GM23248 (cell line): ENCODE results near the gene EPB41L5.

Experiments used
- EZH2 ChIP-seq: fragments of 200-600 bp; sonication (generic); IDR thresholded peaks from 2 replicates; pipeline ENCODE4 v1.6.1; 2018; ENCODE audit warnings: antibody characterized with exemption, mild to moderate bottlenecking; ENCODE audit not compliant: insufficient read depth, poor library complexity, severe bottlenecking
- EZH2phosphoT487 ChIP-seq: fragments of 200-600 bp; sonication (generic); IDR thresholded peaks from 2 replicates; pipeline ENCODE4 v1.6.1; 2018; ENCODE audit warnings: antibody characterized with exemption, moderate library complexity, mild to moderate bottlenecking, low read depth; ENCODE audit not compliant: insufficient read depth

DNA sequence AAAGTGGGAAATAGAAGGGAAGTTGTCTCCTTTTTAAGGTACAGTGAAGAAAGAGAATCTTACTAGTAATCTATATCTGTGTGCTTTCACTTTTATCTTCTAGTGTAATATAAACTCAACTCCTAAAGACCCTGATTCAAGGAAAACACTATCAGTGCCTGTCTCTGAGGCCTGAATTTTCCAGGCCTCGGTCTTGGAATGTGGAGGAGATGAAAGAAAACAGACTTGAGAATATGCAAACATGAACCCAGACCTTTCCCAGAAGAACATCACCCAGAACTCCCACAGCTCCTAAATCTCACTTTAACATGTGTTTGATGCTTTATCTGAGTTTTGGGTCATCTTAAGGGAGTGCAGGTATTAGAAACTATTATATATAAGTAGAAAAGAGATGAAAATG lies 51.8 kb downstream of the EPB41L5 start:
- no peak for TF ChIP-seq EZH2
- TF ChIP-seq EZH2phosphoT487: no peak
